Colonic mucosa (tissue), 4 donors: ENCODE results near the gene ERCC4. TPM values are rescaled to one million over a fixed set of nuclear protein-coding genes. Genes with fewer than 3 reads are reported as not detected.

Experiments
- DNase-seq: peaks from one replicate; pipeline ENCODE4 v3.0.0-alpha.2; 2020
- H3K27ac ChIP-seq: fragments of 200-600 bp; one replicate; pipeline ENCODE4 v1.8.0; 2021
- H3K27me3 ChIP-seq: fragments of 200-600 bp; one replicate; pipeline ENCODE4 v1.8.0; 2021
- H3K36me3 ChIP-seq: fragments of 200-600 bp; one replicate; pipeline ENCODE4 v1.8.0; 2021
- H3K4me1 ChIP-seq: fragments of 200-600 bp; one replicate; pipeline ENCODE4 v1.8.0; 2021; ENCODE audit warnings: mild to moderate bottlenecking
- H3K4me3 ChIP-seq: fragments of 200-600 bp; one replicate; pipeline ENCODE4 v1.8.0; 2021
- H3K9ac ChIP-seq, 2 donors: one replicate each; pipeline ENCODE4 v1.7.0; 2013; ENCODE audit warnings: control low read depth in 2 of 2, low read depth in 2 of 2, low read length in 2 of 2
- H3K9me3 ChIP-seq: fragments of 200-600 bp; one replicate; pipeline ENCODE4 v1.8.0; 2021
- intact Hi-C: fragments of 100-400 bp; cut with DNase I; formaldehyde crosslinking; loops from one replicate; pipeline ENCODE4 v1.14.1; 2022
- total RNA-seq, 2 donors: library from RNA; stranded (reverse); fragmentation: NEBNext Ultra II Directional in 1 of 2; extraction: Animal tissue kit (Norgen Biotek cat#: 25700) in 1 of 2; gene quantifications; one replicate each; pipeline ENCODE4 v1.2.1, GENCODE V29; 2021
- TF ChIP-seq, protein P1 (sequence below): fragments of 200-600 bp; IDR thresholded peaks from one replicate; pipeline ENCODE4 v1.8.0; 2022; ENCODE audit warnings: antibody characterized with exemption, mild to moderate bottlenecking
- donor health status: healthy.
- donor health status: DM: no; HTN: no; CAD: no.
- donor health status: DM: no; HTN: no; CAD: no.

The ERCC4 gene
- total RNA-seq, 2 donors from 2014 or later, result 8.0 to 9.7 TPM

DNA sequence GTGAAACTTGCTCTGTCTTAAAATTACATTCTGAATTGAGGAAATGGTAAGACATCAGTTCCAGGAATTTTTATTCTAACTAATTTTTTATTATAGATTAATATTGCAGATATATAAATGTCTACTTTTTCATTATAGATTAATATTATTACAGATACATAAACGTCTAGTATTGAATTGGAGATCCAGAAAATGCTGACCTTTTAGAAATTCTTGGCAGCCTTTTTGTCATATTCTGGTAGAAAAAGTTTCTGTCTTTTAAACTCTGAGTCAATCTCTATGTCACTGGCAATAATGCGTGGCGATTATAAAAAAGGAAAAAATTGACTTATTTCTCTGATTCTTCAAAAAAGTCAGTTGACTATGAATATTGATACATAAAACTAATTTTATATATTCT is 8.7 kb downstream of the ERCC4 start:
- no peaks in the 10 kb centered on the region for H3K9me3 ChIP-seq
- H3K4me3 ChIP-seq, result no peak overlapping the region
- intact Hi-C loops, result loop anchor here (10.0 kb wide), 1 partner anchor 146 kb away; the partner anchor contains the start of gene MRTFB
- TF ChIP-seq, protein P1, sequence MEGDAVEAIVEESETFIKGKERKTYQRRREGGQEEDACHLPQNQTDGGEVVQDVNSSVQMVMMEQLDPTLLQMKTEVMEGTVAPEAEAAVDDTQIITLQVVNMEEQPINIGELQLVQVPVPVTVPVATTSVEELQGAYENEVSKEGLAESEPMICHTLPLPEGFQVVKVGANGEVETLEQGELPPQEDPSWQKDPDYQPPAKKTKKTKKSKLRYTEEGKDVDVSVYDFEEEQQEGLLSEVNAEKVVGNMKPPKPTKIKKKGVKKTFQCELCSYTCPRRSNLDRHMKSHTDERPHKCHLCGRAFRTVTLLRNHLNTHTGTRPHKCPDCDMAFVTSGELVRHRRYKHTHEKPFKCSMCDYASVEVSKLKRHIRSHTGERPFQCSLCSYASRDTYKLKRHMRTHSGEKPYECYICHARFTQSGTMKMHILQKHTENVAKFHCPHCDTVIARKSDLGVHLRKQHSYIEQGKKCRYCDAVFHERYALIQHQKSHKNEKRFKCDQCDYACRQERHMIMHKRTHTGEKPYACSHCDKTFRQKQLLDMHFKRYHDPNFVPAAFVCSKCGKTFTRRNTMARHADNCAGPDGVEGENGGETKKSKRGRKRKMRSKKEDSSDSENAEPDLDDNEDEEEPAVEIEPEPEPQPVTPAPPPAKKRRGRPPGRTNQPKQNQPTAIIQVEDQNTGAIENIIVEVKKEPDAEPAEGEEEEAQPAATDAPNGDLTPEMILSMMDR, result no peak
- no peaks in the 10 kb centered on the region for H3K36me3 ChIP-seq
- no peaks in the 10 kb centered on the region for H3K27me3 ChIP-seq
- H3K27ac ChIP-seq, result no peak overlapping the region
- no peak overlapping the region for H3K9ac ChIP-seq
- no peak for DNase-seq
- no peaks in the 10 kb centered on the region for H3K4me1 ChIP-seq

- no peak overlapping the region for H3K27ac ChIP-seq
- H3K36me3 ChIP-seq, result no peaks in the 10 kb centered on the region
- H3K27me3 ChIP-seq, result no peaks in the 10 kb centered on the region
- intact Hi-C loops, result no loop called here
- TF ChIP-seq, protein P1, result no peak
- no peak overlapping the region for H3K4me3 ChIP-seq
- no peak overlapping the region for H3K9ac ChIP-seq
- no peak for DNase-seq
- H3K4me1 ChIP-seq, result no peaks in the 10 kb centered on the region
- no peaks in the 10 kb centered on the region for H3K9me3 ChIP-seq
Measured at GRCh38 chr16:13931845-13932244, 11.9 kb downstream of the ERCC4 start.

- Histone ChIP-seq H3K4me1 (no peaks in the 10 kb centered on the region), H3K27me3 (no peaks in the 10 kb centered on the region), H3K4me3 (no peak overlapping the region), H3K36me3 (no peaks in the 10 kb centered on the region), H3K27ac (no peak overlapping the region), H3K9me3 (no peaks in the 10 kb centered on the region), H3K9ac (no peak overlapping the region)
- DNase-seq, result no peak
- intact Hi-C loops, result no loop called here
- TF ChIP-seq, protein P1, result no peak
Measured at GRCh38 chr16:13935408-13935807, 15.5 kb downstream of the ERCC4 start.

GRCh38 chr16:13936155-13936554 is 16.2 kb downstream of the ERCC4 start:
- TF ChIP-seq, protein P1, result no peak
- no peak overlapping the region for H3K27ac ChIP-seq
- no peaks in the 10 kb centered on the region for H3K36me3 ChIP-seq

GRCh38 chr16:13936596-13937081 is 16.7 kb downstream of the ERCC4 start:
- Histone ChIP-seq H3K27ac (no peak overlapping the region), H3K4me3 (no peak overlapping the region), H3K4me1 (no peaks in the 10 kb centered on the region), H3K9ac (no peak overlapping the region), H3K36me3 (no peaks in the 10 kb centered on the region), H3K27me3 (no peaks in the 10 kb centered on the region), H3K9me3 (no peaks in the 10 kb centered on the region)
- TF ChIP-seq, protein P1, result no peak
- intact Hi-C loops, result no loop called here
- DNase-seq, result no peak

More at GRCh38 chr16:13936155-13936554, 16.2 kb downstream of the ERCC4 start:
- Histone ChIP-seq H3K4me3 (no peak overlapping the region), H3K27me3 (no peaks in the 10 kb centered on the region), H3K9ac (no peak overlapping the region), H3K4me1 (no peaks in the 10 kb centered on the region), H3K9me3 (no peaks in the 10 kb centered on the region)
- intact Hi-C loops, result no loop called here
- no peak for DNase-seq
